ENCODE data around the gene OSBPL6.

OSBPL6 gene

GRCh38 chr2:178414266-178415247 lies 220.2 kb downstream of the OSBPL6 start (continued):
- no peak; the same call in 1 of the 2 replicates for TF ChIP-seq KLF9 (tag by site-specific recombination; IDR thresholded peaks at IDR 0.05; ENCODE audit: low read depth)
- TF ChIP-seq, protein P1, sequence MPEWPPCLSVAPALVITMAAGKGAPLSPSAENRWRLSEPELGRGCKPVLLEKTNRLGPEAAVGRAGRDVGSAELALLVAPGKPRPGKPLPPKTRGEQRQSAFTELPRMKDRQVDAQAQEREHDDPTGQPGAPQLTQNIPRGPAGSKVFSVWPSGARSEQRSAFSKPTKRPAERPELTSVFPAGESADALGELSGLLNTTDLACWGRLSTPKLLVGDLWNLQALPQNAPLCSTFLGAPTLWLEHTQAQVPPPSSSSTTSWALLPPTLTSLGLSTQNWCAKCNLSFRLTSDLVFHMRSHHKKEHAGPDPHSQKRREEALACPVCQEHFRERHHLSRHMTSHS (tag by site-specific recombination; IDR thresholded peaks at IDR 0.05), result no peak
- peak; percentile 84 for TF ChIP-seq ZFP69B (tag by site-specific recombination; IDR thresholded peaks at IDR 0.05)
- peak; percentile 26 for TF ChIP-seq SETDB1 (IDR thresholded peaks at IDR 0.05; ENCODE audit: insufficient read length, low read length)
- no peak for TF ChIP-seq ZNF701 (tag by site-specific recombination; IDR thresholded peaks at IDR 0.05)
- no peak for TF ChIP-seq ZNF157 (tag by site-specific recombination; IDR thresholded peaks at IDR 0.05)
- TF ChIP-seq, protein P2, sequence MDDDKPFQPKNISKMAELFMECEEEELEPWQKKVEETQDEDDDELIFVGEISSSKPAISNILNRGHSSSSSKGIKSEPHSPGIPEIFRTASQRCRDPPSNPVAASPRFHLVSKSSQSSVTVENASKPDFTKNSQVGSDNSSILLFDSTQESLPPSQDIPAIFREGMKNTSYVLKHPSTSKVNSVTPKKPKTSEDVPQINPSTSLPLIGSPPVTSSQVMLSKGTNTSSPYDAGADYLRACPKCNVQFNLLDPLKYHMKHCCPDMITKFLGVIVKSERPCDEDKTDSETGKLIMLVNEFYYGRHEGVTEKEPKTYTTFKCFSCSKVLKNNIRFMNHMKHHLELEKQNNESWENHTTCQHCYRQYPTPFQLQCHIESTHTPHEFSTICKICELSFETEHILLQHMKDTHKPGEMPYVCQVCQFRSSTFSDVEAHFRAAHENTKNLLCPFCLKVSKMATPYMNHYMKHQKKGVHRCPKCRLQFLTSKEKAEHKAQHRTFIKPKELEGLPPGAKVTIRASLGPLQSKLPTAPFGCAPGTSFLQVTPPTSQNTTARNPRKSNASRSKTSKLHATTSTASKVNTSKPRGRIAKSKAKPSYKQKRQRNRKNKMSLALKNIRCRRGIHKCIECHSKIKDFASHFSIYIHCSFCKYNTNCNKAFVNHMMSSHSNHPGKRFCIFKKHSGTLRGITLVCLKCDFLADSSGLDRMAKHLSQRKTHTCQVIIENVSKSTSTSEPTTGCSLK (tag by site-specific recombination; IDR thresholded peaks at IDR 0.05), result no peak
- no peak for TF ChIP-seq ZNF626 (tag by site-specific recombination; IDR thresholded peaks at IDR 0.05)
- TF ChIP-seq ZNF548 (tag by site-specific recombination; IDR thresholded peaks at IDR 0.05), result no peak
- TF ChIP-seq ZNF561 (tag by site-specific recombination; IDR thresholded peaks at IDR 0.05; ENCODE audit: borderline replicate concordance), result peak; percentile 83
- no peak for TF ChIP-seq ZNF521 (tag by site-specific recombination; IDR thresholded peaks at IDR 0.05)
- no peak for TF ChIP-seq ZNF571 (tag by site-specific recombination; IDR thresholded peaks at IDR 0.05)
- TF ChIP-seq KLF7 (tag by site-specific recombination; IDR thresholded peaks at IDR 0.05; ENCODE audit: borderline replicate concordance), result no peak; the same call in 1 of the 2 replicates
- 0 out of 2 replicates have a peak, but pooled peaks have one; percentile 23 for TF ChIP-seq ZNF600 (tag by site-specific recombination; IDR thresholded peaks at IDR 0.05)
- peak; percentile 77; the same call in 1 of the 2 replicates for TF ChIP-seq PRDM4 (tag by site-specific recombination; IDR thresholded peaks at IDR 0.05)
- no peak for TF ChIP-seq ZNF544 (tag by site-specific recombination; IDR thresholded peaks at IDR 0.05)
- TF ChIP-seq KLF8 (tag by site-specific recombination; IDR thresholded peaks at IDR 0.05), result peak; percentile 76
- TF ChIP-seq, protein P3, sequence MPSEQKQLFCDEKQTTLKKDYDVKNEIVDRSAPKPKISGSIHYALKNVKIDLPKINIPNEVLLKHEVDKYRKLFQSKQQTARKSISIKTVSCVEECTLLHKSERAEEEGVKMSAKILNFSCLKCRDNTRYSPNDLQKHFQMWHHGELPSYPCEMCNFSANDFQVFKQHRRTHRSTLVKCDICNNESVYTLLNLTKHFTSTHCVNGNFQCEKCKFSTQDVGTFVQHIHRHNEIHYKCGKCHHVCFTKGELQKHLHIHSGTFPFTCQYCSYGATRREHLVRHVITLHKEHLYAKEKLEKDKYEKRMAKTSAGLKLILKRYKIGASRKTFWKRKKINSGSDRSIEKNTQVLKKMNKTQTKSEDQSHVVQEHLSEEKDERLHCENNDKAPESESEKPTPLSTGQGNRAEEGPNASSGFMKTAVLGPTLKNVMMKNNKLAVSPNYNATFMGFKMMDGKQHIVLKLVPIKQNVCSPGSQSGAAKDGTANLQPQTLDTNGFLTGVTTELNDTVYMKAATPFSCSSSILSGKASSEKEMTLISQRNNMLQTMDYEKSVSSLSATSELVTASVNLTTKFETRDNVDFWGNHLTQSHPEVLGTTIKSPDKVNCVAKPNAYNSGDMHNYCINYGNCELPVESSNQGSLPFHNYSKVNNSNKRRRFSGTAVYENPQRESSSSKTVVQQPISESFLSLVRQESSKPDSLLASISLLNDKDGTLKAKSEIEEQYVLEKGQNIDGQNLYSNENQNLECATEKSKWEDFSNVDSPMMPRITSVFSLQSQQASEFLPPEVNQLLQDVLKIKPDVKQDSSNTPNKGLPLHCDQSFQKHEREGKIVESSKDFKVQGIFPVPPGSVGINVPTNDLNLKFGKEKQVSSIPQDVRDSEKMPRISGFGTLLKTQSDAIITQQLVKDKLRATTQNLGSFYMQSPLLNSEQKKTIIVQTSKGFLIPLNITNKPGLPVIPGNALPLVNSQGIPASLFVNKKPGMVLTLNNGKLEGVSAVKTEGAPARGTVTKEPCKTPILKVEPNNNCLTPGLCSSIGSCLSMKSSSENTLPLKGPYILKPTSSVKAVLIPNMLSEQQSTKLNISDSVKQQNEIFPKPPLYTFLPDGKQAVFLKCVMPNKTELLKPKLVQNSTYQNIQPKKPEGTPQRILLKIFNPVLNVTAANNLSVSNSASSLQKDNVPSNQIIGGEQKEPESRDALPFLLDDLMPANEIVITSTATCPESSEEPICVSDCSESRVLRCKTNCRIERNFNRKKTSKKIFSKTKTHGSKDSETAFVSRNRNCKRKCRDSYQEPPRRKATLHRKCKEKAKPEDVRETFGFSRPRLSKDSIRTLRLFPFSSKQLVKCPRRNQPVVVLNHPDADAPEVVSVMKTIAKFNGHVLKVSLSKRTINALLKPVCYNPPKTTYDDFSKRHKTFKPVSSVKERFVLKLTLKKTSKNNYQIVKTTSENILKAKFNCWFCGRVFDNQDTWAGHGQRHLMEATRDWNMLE (tag by site-specific recombination; conservative IDR thresholded peaks at IDR 0.05; ENCODE audit: low read depth), result peak; percentile 67
- TF ChIP-seq ZNF302 (tag by site-specific recombination; IDR thresholded peaks at IDR 0.05; ENCODE audit: low read depth), result no peak
- TF ChIP-seq ZNF2 (tag by site-specific recombination; IDR thresholded peaks at IDR 0.05), result peak; percentile 87; the same call in 1 of the 2 replicates
- TF ChIP-seq, protein P4, sequence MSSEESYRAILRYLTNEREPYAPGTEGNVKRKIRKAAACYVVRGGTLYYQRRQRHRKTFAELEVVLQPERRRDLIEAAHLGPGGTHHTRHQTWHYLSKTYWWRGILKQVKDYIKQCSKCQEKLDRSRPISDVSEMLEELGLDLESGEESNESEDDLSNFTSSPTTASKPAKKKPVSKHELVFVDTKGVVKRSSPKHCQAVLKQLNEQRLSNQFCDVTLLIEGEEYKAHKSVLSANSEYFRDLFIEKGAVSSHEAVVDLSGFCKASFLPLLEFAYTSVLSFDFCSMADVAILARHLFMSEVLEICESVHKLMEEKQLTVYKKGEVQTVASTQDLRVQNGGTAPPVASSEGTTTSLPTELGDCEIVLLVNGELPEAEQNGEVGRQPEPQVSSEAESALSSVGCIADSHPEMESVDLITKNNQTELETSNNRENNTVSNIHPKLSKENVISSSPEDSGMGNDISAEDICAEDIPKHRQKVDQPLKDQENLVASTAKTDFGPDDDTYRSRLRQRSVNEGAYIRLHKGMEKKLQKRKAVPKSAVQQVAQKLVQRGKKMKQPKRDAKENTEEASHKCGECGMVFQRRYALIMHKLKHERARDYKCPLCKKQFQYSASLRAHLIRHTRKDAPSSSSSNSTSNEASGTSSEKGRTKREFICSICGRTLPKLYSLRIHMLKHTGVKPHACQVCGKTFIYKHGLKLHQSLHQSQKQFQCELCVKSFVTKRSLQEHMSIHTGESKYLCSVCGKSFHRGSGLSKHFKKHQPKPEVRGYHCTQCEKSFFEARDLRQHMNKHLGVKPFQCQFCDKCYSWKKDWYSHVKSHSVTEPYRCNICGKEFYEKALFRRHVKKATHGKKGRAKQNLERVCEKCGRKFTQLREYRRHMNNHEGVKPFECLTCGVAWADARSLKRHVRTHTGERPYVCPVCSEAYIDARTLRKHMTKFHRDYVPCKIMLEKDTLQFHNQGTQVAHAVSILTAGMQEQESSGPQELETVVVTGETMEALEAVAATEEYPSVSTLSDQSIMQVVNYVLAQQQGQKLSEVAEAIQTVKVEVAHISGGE (tag by site-specific recombination; conservative IDR thresholded peaks at IDR 0.05; ENCODE audit: low read depth), result no peak
- TF ChIP-seq, protein P5, sequence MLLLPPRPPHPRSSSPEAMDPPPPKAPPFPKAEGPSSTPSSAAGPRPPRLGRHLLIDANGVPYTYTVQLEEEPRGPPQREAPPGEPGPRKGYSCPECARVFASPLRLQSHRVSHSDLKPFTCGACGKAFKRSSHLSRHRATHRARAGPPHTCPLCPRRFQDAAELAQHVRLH (tag by site-specific recombination; IDR thresholded peaks at IDR 0.05), result peak; percentile 62; the same call in 1 of the 2 replicates
- TF ChIP-seq GLI4 (tag by site-specific recombination; IDR thresholded peaks at IDR 0.05), result no peak
- TF ChIP-seq ZNF19 (tag by site-specific recombination; IDR thresholded peaks at IDR 0.05; ENCODE audit: low read depth), result no peak

Data from HEK293 (cell line).